HUDEP-2 (cell line): ENCODE measurements around the gene DSC1.
"Not testable (repeated sequence)": the region's sequence is repeated elsewhere in the genome, so short reads cannot be mapped to it uniquely, and the experiment has no call there.

ENCODE experiments used
- DNase-seq, 76 experiments: peaks; one replicate each; lab custom pipeline; 2025; ENCODE audit not compliant: unreplicated experiment in 76 of 76; lab: John Stamatoyannopoulos, UW

The DSC1 gene

GRCh38 chr18:31177369-31177768 is 14.7 kb upstream of the DSC1 start:
- not testable (repeated sequence) for DNase-seq

- no peak for DNase-seq
Measured at GRCh38 chr18:31176531-31176930, 13.9 kb upstream of the DSC1 start.

- DNase-seq, result no peak
Measured at GRCh38 chr18:31171144-31171839, 8.6 kb upstream of the DSC1 start.

- DNase-seq, result no peak
Measured at GRCh38 chr18:31170335-31170734, 7.7 kb upstream of the DSC1 start.

- DNase-seq, result no peak
Measured at GRCh38 chr18:31162419-31162793, 250 bp downstream of the DSC1 start.

- no peak for DNase-seq
Measured at GRCh38 chr18:31161757-31162418, 768 bp downstream of the DSC1 start.

- DNase-seq, result no peak
Measured at GRCh38 chr18:31156821-31157763, 5.6 kb downstream of the DSC1 start.

GRCh38 chr18:31155498-31155897 is 7.2 kb downstream of the DSC1 start:
- DNase-seq, result no peak

GRCh38 chr18:31154181-31154580 is 8.5 kb downstream of the DSC1 start:
- no peak for DNase-seq

GRCh38 chr18:31149351-31149750 is 13.3 kb downstream of the DSC1 start:
- no peak for DNase-seq

- no peak for DNase-seq
Measured at GRCh38 chr18:31148600-31148999, 14.1 kb downstream of the DSC1 start.

GRCh38 chr18:31146809-31147208 is 15.8 kb downstream of the DSC1 start:
- no peak for DNase-seq

GRCh38 chr18:31143025-31143424 is 19.6 kb downstream of the DSC1 start:
- DNase-seq, result no peak

GRCh38 chr18:31138709-31139108 is 23.9 kb downstream of the DSC1 start:
- no peak for DNase-seq

- no peak for DNase-seq
Measured at GRCh38 chr18:31134988-31135529, 27.6 kb downstream of the DSC1 start.

GRCh38 chr18:31129398-31130115 is 33.1 kb downstream of the DSC1 start:
- DNase-seq, result no peak

GRCh38 chr18:31125878-31126277 is 36.8 kb downstream of the DSC1 start:
- no peak for DNase-seq

- not testable (repeated sequence) for DNase-seq
Measured at GRCh38 chr18:31123125-31123524, 39.5 kb downstream of the DSC1 start.

GRCh38 chr18:31120594-31120993 is 42.1 kb downstream of the DSC1 start:
- DNase-seq, result no peak

GRCh38 chr18:31116853-31117595 is 45.6 kb downstream of the DSC1 start:
- DNase-seq, result no peak
